MCF 10A (cell line): Measurements from ENCODE around the gene IGF2BP3. TPM values are rescaled to one million over a fixed set of nuclear protein-coding genes. Genes with fewer than 3 reads are reported as not detected.
A peak's percentile ranks its signal among the peaks of the same experiment; 100 is the strongest.
"Not testable (repeated sequence)": the region's sequence is repeated elsewhere in the genome, so short reads cannot be mapped to it uniquely, and the experiment has no call there.

Source experiments
- BruUV-seq: library from RNA; stranded (reverse); fragments of 400-500 nt; replicated peaks from 2 replicates; lab custom pipeline; 2021; lab: Mats Ljungman, UMichigan
- CTCF ChIA-PET: fragments of 300-600 bp; sonication (Branson Sonifier 250); formaldehyde crosslinking; extraction: SDS; loops from one replicate; lab custom pipeline; 2021; ENCODE audit warnings: antibody characterized with exemption, inconsistent platforms; lab: Yijun Ruan, JAX
- POLR2A ChIA-PET: fragments of 300-600, 350-650 bp; sonication (Branson Sonifier 250); formaldehyde crosslinking; extraction: SDS; loops from one replicate; lab custom pipeline; 2020; ENCODE audit warnings: antibody characterized with exemption, inconsistent platforms; lab: Yijun Ruan, JAX
- DNase-seq: peaks from one replicate; pipeline ENCODE4 v3.0.0-alpha.2; 2018; ENCODE audit not compliant: unreplicated experiment
- H3K27ac Mint-ChIP-seq: one replicate; pipeline ENCODE4 v1.8.0; 2022; ENCODE audit warnings: mild to moderate bottlenecking, low read depth, mixed read lengths; ENCODE audit not compliant: unreplicated experiment
- H3K27me3 Mint-ChIP-seq: one replicate; pipeline ENCODE4 v1.8.0; 2022; ENCODE audit warnings: mixed read lengths; ENCODE audit not compliant: insufficient read depth, unreplicated experiment
- H3K36me3 Mint-ChIP-seq: one replicate; pipeline ENCODE4 v1.8.0; 2022; ENCODE audit warnings: mild to moderate bottlenecking, moderate library complexity, mixed read lengths; ENCODE audit not compliant: insufficient read depth, unreplicated experiment
- H3K4me1 Mint-ChIP-seq: one replicate; pipeline ENCODE4 v1.8.0; 2022; ENCODE audit warnings: mixed read lengths; ENCODE audit not compliant: insufficient read depth, unreplicated experiment
- H3K4me3 Mint-ChIP-seq: one replicate; pipeline ENCODE4 v1.8.0; 2022; ENCODE audit warnings: mild to moderate bottlenecking, moderate library complexity, mixed read lengths; ENCODE audit not compliant: unreplicated experiment
- H3K9me3 Mint-ChIP-seq: one replicate; pipeline ENCODE4 v1.8.0; 2022; ENCODE audit warnings: mixed read lengths; ENCODE audit not compliant: unreplicated experiment
- CTCF ChIP-seq: fragments of 200-600 bp; IDR thresholded peaks from one replicate; pipeline ENCODE4 v1.8.0; 2022; ENCODE audit warnings: antibody characterized with exemption, mild to moderate bottlenecking; ENCODE audit not compliant: unreplicated experiment
- intact Hi-C: fragments of 100-400 bp; cut with micrococcal nuclease; formaldehyde crosslinking; loops from 2 replicates; pipeline ENCODE4 v1.14.1; 2022
- total RNA-seq: library from RNA; stranded (reverse); gene quantifications from 2 replicates; pipeline ENCODE4 v1.2.3, GENCODE V29; 2022

Gene IGF2BP3
- total RNA-seq, 1 experiment from 2014 or later, result 29.8 TPM

GRCh38 chr7:23332910-23333612 lies 137.2 kb downstream of the IGF2BP3 start:
- Mint-ChIP-seq H3K4me3 (no peak overlapping the region), H3K27me3 (no peaks in the 10 kb centered on the region), H3K4me1 (peaks cover 33% of the 10 kb centered on the region), H3K27ac (peak overlapping the region; percentile 61), H3K9me3 (no peaks in the 10 kb centered on the region), H3K36me3 (peaks cover 30% of the 10 kb centered on the region)
- CTCF ChIA-PET, result interaction anchor here (0.7 to 1.6 kb wide), 4 partner anchors 14 to 204 kb away, joined by 3 to 5 read pairs (median 4); no protein-coding TSS in a partner anchor
- no peak for DNase-seq
- POLR2A ChIA-PET, result interaction anchor here (0.8 to 6.6 kb wide), 6 partner anchors 15 to 265 kb away, joined by 3 to 88 read pairs (median 14); partner anchors contain the start of gene MALSU1
- TF ChIP-seq CTCF, result no peak
- no TSS peak for BruUV-seq
- intact Hi-C loops, result loop anchor here (1.0 kb wide), 1 partner anchor 24 kb away; no protein-coding TSS in a partner anchor

GRCh38 chr7:23332193-23332592 lies 138.1 kb downstream of the IGF2BP3 start:
- no peak for DNase-seq
- CTCF ChIA-PET, result interaction anchor here (1.6 kb wide), 1 partner anchor 15 kb away, joined by 4 read pairs; no protein-coding TSS in a partner anchor
- H3K27ac Mint-ChIP-seq, result no peak overlapping the region
- H3K9me3 Mint-ChIP-seq, result no peaks in the 10 kb centered on the region
- intact Hi-C loops, result no loop called here
- TF ChIP-seq CTCF, result no peak
- H3K36me3 Mint-ChIP-seq, result peaks cover 28% of the 10 kb centered on the region
- H3K4me3 Mint-ChIP-seq, result no peak overlapping the region
- POLR2A ChIA-PET, result interaction anchor here (0.9 to 6.6 kb wide), 4 partner anchors 16 to 148 kb away, joined by 3 to 88 read pairs (median 34); partner anchors contain the start of gene MALSU1
- peaks cover 33% of the 10 kb centered on the region for H3K4me1 Mint-ChIP-seq
- no peaks in the 10 kb centered on the region for H3K27me3 Mint-ChIP-seq
- BruUV-seq, result no TSS peak

DNA sequence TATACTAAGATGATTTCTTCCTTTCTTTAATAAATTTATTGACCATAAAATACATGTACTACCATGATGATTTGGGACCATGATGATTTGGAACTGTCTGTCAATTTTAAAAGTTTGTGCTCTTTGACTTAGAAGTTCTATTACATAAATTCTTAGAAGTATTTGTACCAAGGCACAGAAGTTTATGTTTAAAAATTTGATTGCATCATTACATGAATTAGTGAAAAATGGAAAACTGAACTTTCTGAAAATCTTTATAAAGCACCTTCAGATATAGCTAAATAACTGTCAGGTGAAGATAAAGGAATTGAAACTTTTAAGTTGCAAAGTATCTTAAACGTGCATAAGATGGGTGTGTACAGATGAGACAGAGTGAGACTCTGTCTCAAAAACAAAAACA lies 139.2 kb downstream of the IGF2BP3 start:
- H3K4me1 Mint-ChIP-seq, result peaks cover 33% of the 10 kb centered on the region
- H3K27ac Mint-ChIP-seq, result no peak overlapping the region
- no peak for DNase-seq
- H3K9me3 Mint-ChIP-seq, result no peaks in the 10 kb centered on the region
- no peak for TF ChIP-seq CTCF
- no peak overlapping the region for H3K4me3 Mint-ChIP-seq
- no TSS peak for BruUV-seq
- intact Hi-C loops, result no loop called here
- POLR2A ChIA-PET, result no interaction called here
- CTCF ChIA-PET, result interaction anchor here (0.7 kb wide), 1 partner anchor 13 kb away, joined by 3 read pairs; no protein-coding TSS in a partner anchor
- H3K36me3 Mint-ChIP-seq, result peaks cover 27% of the 10 kb centered on the region
- H3K27me3 Mint-ChIP-seq, result no peaks in the 10 kb centered on the region

DNA sequence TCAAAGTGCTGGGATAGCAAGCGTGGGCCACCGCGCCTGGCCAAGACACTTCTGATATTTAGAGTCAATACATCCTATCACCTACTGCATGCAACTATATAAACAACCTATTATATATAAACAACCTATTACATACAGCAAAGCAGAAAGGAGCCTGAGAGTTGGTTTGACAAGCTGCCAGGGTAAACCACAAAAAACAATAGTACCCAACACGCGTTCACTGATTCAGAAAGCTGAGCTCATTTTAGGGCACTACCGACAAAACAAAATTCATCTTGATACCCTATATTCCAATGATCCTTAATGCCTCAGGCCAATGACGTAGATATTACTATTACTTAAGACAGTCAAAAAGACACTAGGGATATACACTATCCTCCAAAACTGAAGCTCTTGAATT lies 154.9 kb downstream of the IGF2BP3 start:
- H3K27ac Mint-ChIP-seq, result no peak overlapping the region
- BruUV-seq, result no TSS peak
- no peaks in the 10 kb centered on the region for H3K27me3 Mint-ChIP-seq
- DNase-seq, result peak; percentile 84
- no peak overlapping the region for H3K4me3 Mint-ChIP-seq
- intact Hi-C loops, result no loop called here
- peaks cover 32% of the 10 kb centered on the region for H3K36me3 Mint-ChIP-seq
- no peak for TF ChIP-seq CTCF
- CTCF ChIA-PET, result interaction anchor here (0.7 to 0.9 kb wide), 3 partner anchors 13 to 114 kb away, joined by 3 to 4 read pairs (median 3); no protein-coding TSS in a partner anchor
- H3K9me3 Mint-ChIP-seq, result no peaks in the 10 kb centered on the region
- POLR2A ChIA-PET, result interaction anchor here (0.8 to 2.5 kb wide), 7 partner anchors 12 to 185 kb away, joined by 3 to 19 read pairs (median 5); partner anchors contain the start of gene MALSU1
- peaks cover 6% of the 10 kb centered on the region for H3K4me1 Mint-ChIP-seq

DNA sequence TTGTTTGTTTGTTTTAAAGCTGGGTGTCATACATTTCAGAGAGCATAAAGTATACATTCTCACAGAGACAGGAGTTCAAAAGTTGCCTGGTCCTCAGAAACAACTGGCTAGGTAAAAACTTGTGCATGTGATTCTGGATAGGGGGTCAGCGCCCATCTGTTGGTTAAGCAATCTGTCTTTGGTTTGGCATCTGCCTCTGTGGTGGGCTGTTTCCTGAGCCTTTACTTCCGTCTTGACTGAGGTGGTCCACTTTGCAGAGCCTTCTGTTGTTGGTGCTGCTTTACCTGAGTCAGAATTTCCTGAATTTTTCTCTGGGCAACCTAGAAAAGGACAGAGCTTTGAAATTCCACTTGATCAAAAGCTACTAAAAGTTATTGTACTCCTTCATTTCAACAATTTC lies 158.2 kb downstream of the IGF2BP3 start:
- H3K9me3 Mint-ChIP-seq, H3K4me1 Mint-ChIP-seq, intact Hi-C loops, H3K27me3 Mint-ChIP-seq, H3K27ac Mint-ChIP-seq, H3K4me3 Mint-ChIP-seq, DNase-seq, BruUV-seq: not testable (repeated sequence)
- peaks cover 44% of the 10 kb centered on the region for H3K36me3 Mint-ChIP-seq
- POLR2A ChIA-PET, result interaction anchor here (1.2 to 2.8 kb wide), 4 partner anchors 13 to 35 kb away, joined by 4 to 12 read pairs (median 4); partner anchors contain the start of gene MALSU1
- CTCF ChIA-PET, result interaction anchor here (1.3 kb wide), 1 partner anchor 46 kb away, joined by 3 read pairs; no protein-coding TSS in a partner anchor
